Measurements from ENCODE around the gene ZRANB3.
"Not testable (repeated sequence)": the region's sequence is repeated elsewhere in the genome, so short reads cannot be mapped to it uniquely, and the experiment has no call there.

Gene ZRANB3

GRCh38 chr2:135124924-135125886 lies 405.8 kb downstream of the ZRANB3 start:
- no peak for DNase-seq (ENCODE audit: extremely low read depth, insufficient read length)

GRCh38 chr2:135121658-135122039 lies 409.4 kb downstream of the ZRANB3 start:
- not testable (repeated sequence) for H3K36me3 ChIP-seq (ENCODE audit: control insufficient read depth, insufficient read depth, low read length); DNase-seq (ENCODE audit: extremely low read depth, insufficient read length); H3K4me3 ChIP-seq (replicated peaks; ENCODE audit: low read depth, low read length); H3K27me3 ChIP-seq (replicated peaks; ENCODE audit: control insufficient read depth, insufficient read depth, low read length)

More at GRCh38 chr2:135124924-135125886, 405.8 kb downstream of the ZRANB3 start:
- Histone ChIP-seq H3K36me3 (ENCODE audit: control insufficient read depth, insufficient read depth, low read length) (peaks cover 2% of the 10 kb centered on the region), H3K4me3 (replicated peaks; ENCODE audit: low read depth, low read length) (no peak overlapping the region), H3K27me3 (replicated peaks; ENCODE audit: control insufficient read depth, insufficient read depth, low read length) (no peaks in the 10 kb centered on the region)
- TF ChIP-seq CTCF (IDR thresholded peaks at IDR 0.05; ENCODE audit: insufficient read depth, low read length, poor library complexity, severe bottlenecking) = no peak

GRCh38 chr2:135121016-135121657 lies 409.9 kb downstream of the ZRANB3 start:
- DNase-seq (ENCODE audit: extremely low read depth, insufficient read length) = no peak

GRCh38 chr2:135119582-135119981 lies 411.4 kb downstream of the ZRANB3 start:
- Histone ChIP-seq H3K4me3 (replicated peaks; ENCODE audit: low read depth, low read length) (no peak overlapping the region), H3K36me3 (ENCODE audit: control insufficient read depth, insufficient read depth, low read length) (no peaks in the 10 kb centered on the region; the same call in 1 of the 2 replicates), H3K27me3 (replicated peaks; ENCODE audit: control insufficient read depth, insufficient read depth, low read length) (no peaks in the 10 kb centered on the region)
- no peak for TF ChIP-seq CTCF (IDR thresholded peaks at IDR 0.05; ENCODE audit: insufficient read depth, low read length, poor library complexity, severe bottlenecking)
- no peak for DNase-seq (ENCODE audit: extremely low read depth, insufficient read length)

More at GRCh38 chr2:135121016-135121657, 409.9 kb downstream of the ZRANB3 start:
- Histone ChIP-seq H3K4me3 (replicated peaks; ENCODE audit: low read depth, low read length) (no peak overlapping the region), H3K36me3 (ENCODE audit: control insufficient read depth, insufficient read depth, low read length) (no peaks in the 10 kb centered on the region; the same call in 1 of the 2 replicates), H3K27me3 (replicated peaks; ENCODE audit: control insufficient read depth, insufficient read depth, low read length) (no peaks in the 10 kb centered on the region)
- no peak for TF ChIP-seq CTCF (IDR thresholded peaks at IDR 0.05; ENCODE audit: insufficient read depth, low read length, poor library complexity, severe bottlenecking)

GRCh38 chr2:135113322-135113721 lies 417.7 kb downstream of the ZRANB3 start:
- Histone ChIP-seq H3K27me3 (replicated peaks; ENCODE audit: control insufficient read depth, insufficient read depth, low read length) (no peaks in the 10 kb centered on the region), H3K36me3 (ENCODE audit: control insufficient read depth, insufficient read depth, low read length) (no peaks in the 10 kb centered on the region; the same call in none of the 2 replicates), H3K4me3 (replicated peaks; ENCODE audit: low read depth, low read length) (no peak overlapping the region)
- TF ChIP-seq CTCF (IDR thresholded peaks at IDR 0.05; ENCODE audit: insufficient read depth, low read length, poor library complexity, severe bottlenecking) = no peak
- DNase-seq (ENCODE audit: extremely low read depth, insufficient read length) = no peak

GRCh38 chr2:135105513-135106316 lies 425.3 kb downstream of the ZRANB3 start:
- not testable (repeated sequence) for H3K36me3 ChIP-seq (ENCODE audit: control insufficient read depth, insufficient read depth, low read length); H3K4me3 ChIP-seq (replicated peaks; ENCODE audit: low read depth, low read length); H3K27me3 ChIP-seq (replicated peaks; ENCODE audit: control insufficient read depth, insufficient read depth, low read length); DNase-seq (ENCODE audit: extremely low read depth, insufficient read length)

All from GM06990 (cell line).